ENCODE results near the gene FARP1.

DNA sequence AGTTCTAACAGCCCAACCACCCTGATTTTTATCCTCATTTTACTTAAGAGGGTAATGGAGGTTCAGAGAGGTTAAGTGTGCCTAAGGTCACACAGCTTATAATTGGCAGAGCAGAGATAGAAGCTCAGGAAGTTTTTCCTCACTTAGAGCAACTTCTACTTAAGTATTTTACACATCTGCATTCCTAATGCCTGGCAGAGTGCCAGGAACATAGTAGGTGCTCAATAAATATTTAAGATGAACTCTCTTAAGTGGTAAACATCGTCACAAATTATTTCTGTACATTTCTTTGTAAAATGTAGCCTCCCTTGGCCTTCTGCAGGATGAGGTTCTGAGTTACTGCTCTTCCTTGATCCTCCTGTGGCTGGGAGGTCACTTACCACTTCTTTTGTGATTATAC is 14.7 kb downstream of the FARP1 start:
- TF ChIP-seq CTCF (IDR thresholded peaks at IDR 0.05; ENCODE audit: insufficient read depth, low read length, poor library complexity, severe bottlenecking), result no peak
- TF ChIP-seq EZH2phosphoT487 (conservative IDR thresholded peaks at IDR 0.05; ENCODE audit: low read length), result no peak

Measured in SU-DHL-6 (cell line).